LNCaP clone FGC (cell line): ENCODE results near the gene MAP6.
A peak's percentile ranks its signal among the peaks of the same experiment; 100 is the strongest.

Experiments
- DNase-seq: peaks from one replicate; pipeline ENCODE4 v3.0.0-alpha.2; 2011; ENCODE audit warnings: low read depth
- H3K4me3 ChIP-seq: 2 replicates; pipeline ENCODE4 v1.5.1; 2011; ENCODE audit warnings: mild to moderate bottlenecking, low read depth, low read length, control low read depth
- CTCF ChIP-seq: IDR thresholded peaks from 2 replicates; pipeline ENCODE4 v1.5.1; 2012; ENCODE audit warnings: mild to moderate bottlenecking; ENCODE audit not compliant: control insufficient read depth, insufficient read depth; ENCODE audit errors: extremely low read depth

The MAP6 gene

GRCh38 chr11:75679566-75679965, 10.7 kb upstream of the MAP6 start:
- no peak for TF ChIP-seq CTCF

GRCh38 chr11:75678620-75679259, 9.9 kb upstream of the MAP6 start:
- no peak overlapping the region for H3K4me3 ChIP-seq
- no peak for DNase-seq
- no peak for TF ChIP-seq CTCF

More at GRCh38 chr11:75679566-75679965, 10.7 kb upstream of the MAP6 start:
- no peak overlapping the region for H3K4me3 ChIP-seq
- no peak for DNase-seq

GRCh38 chr11:75677909-75678308, 9.1 kb upstream of the MAP6 start:
- DNase-seq: no peak
- no peak overlapping the region for H3K4me3 ChIP-seq
- no peak for TF ChIP-seq CTCF

GRCh38 chr11:75677275-75677674, 8.4 kb upstream of the MAP6 start:
- H3K4me3 ChIP-seq: no peak overlapping the region
- no peak for TF ChIP-seq CTCF
- DNase-seq: no peak

- peak; percentile 7 for DNase-seq
- TF ChIP-seq CTCF: no peak
- H3K4me3 ChIP-seq: no peak overlapping the region
Measured at GRCh38 chr11:75673977-75674582, 5.2 kb upstream of the MAP6 start.

GRCh38 chr11:75667831-75668450, 897 bp downstream of the MAP6 start:
- H3K4me3 ChIP-seq: no peak overlapping the region
- no peak for DNase-seq
- TF ChIP-seq CTCF: no peak
